Loucy (cell line): Measurements from ENCODE around the gene SPAG9.

ENCODE experiments used
- CTCF ChIP-seq: fragments of 200-600 bp; sonication (generic); conservative IDR thresholded peaks from 2 replicates; pipeline ENCODE4 v1.5.1; 2014; ENCODE audit warnings: mild to moderate bottlenecking, antibody characterized with exemption, low read length
- EZH2phosphoT487 ChIP-seq: fragments of 200-600 bp; IDR thresholded peaks from 2 replicates; pipeline ENCODE4 v1.6.1; 2018; ENCODE audit warnings: antibody characterized with exemption, mild to moderate bottlenecking, moderate library complexity, borderline replicate concordance

GRCh38 chr17:51046046-51046445, 74.6 kb downstream of the SPAG9 start:
- TF ChIP-seq CTCF (no peak), EZH2phosphoT487 (no peak)
